Hypothalamus (tissue), 51 donors: ENCODE data around the gene MGP.

ENCODE experiments used
- DNase-seq, 51 donors: peaks; one replicate each; lab custom pipeline; 2025; lab: John Stamatoyannopoulos, UW

The MGP gene

GRCh38 chr12:14868916-14869506 is 16.6 kb downstream of the MGP start:
- DNase-seq, result no peak

GRCh38 chr12:14860490-14860889 is 25.2 kb downstream of the MGP start:
- no peak for DNase-seq

GRCh38 chr12:14858513-14858912 is 27.1 kb downstream of the MGP start:
- no peak for DNase-seq

GRCh38 chr12:14854586-14855183 is 31.0 kb downstream of the MGP start:
- no peak for DNase-seq

- no peak for DNase-seq
Observed at GRCh38 chr12:14853961-14854360, 31.7 kb downstream of the MGP start.

GRCh38 chr12:14852880-14853279 is 32.8 kb downstream of the MGP start:
- DNase-seq, result no peak

- DNase-seq, result no peak
Observed at GRCh38 chr12:14850929-14851663, 34.6 kb downstream of the MGP start.

- DNase-seq, result no peak
Observed at GRCh38 chr12:14849661-14850060, 36.0 kb downstream of the MGP start.

- DNase-seq, result no peak
Observed at GRCh38 chr12:14846876-14847580, 38.6 kb downstream of the MGP start.

DNA sequence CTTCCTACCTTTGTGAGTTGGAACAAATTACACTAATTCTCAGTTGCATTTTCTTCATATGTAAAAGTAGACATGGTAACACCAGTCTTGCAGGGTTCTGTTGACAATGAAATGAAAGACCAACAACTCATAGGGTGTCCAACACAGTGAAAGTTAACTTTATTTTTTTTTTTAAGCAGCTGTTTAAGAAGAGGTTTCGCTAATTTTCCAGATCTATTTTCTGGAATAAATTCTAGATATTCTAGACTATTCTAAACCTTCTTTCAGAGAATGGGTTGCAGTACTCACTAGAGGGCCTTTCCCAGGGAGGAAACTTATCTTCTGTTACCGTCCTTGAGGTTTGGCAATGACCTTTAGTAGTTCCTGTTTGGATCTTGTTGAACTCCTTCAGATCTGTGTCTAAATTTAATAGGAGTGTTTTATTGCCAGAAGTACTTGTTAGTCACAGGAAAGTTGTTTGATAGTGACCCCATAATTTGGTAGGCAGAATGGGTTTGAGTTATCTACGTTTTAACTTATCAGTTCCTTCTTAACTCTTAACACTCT is 39.5 kb downstream of the MGP start:
- no peak for DNase-seq

DNA sequence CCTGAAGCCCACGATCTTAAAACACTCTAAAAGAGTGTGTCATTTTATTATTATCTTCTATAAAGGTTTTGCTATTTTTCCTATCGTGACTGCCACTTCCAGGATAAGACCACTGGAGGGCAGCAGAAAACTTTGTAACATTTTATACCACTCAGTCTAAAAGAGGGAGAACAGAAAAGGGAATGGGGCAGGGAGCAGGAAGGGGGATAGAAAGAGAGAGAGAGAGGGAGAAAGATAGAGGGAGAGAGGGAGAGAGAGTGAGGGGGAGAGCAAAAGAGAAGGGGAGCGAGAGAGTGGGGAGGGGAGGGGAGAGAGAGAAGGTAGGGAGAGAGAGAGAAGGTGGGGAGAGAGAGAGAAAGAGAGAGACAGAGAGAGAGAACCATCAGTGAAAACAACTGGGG is 40.3 kb downstream of the MGP start:
- peak in 15 of 51 donors; percentile 1 to 78 (median 8) for DNase-seq

GRCh38 chr12:14844401-14844800 is 41.3 kb downstream of the MGP start:
- no peak for DNase-seq

GRCh38 chr12:14843425-14843887 is 42.2 kb downstream of the MGP start, which contains the start of gene ART4:
TSS of gene ART4 (minus strand) at chr12:14843526. CDS start at chr12:14843113, 413 bp downstream.
- no peak for DNase-seq

GRCh38 chr12:14842315-14842714 is 43.3 kb downstream of the MGP start:
- no peak for DNase-seq

DNA sequence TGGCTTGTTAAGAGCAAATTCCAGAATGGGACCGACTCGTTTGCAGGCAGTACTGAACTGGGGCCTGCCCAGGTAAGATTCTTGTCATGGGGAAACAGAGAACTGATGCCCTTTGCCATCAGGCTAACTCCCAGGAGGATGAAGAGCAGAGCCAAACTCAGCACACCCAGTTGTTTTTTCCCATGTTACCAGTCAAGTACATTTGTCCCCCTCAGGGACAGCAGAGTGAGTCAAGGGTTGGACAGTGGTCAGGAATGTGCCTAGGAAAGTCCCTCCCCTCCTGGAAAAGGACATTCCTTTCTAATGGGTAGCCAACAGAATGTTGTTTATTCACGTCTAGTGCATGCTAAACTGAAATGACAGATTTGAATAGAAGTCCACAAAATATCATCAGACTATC is 43.9 kb downstream of the MGP start:
- DNase-seq, result no peak

GRCh38 chr12:14840616-14841015 is 45.0 kb downstream of the MGP start:
- no peak for DNase-seq

DNA sequence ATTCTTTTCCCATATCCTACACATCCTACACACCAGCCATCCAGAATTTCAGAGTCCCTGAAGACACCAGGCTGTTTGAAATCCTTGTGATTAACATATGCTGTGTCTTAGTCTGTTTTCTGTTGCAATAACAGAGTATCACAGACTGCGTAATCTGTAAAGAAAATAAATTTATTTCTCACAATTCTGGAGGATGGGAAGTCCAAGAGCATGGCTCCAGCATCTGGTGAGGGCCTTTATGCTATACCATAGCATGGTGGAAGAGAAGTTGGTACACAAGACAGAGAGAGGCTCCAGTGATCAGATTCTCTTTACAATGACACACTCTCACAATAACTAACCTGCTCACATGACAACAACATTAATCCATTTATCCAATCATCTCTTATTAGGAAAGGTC is 46.4 kb downstream of the MGP start:
- no peak for DNase-seq

DNA sequence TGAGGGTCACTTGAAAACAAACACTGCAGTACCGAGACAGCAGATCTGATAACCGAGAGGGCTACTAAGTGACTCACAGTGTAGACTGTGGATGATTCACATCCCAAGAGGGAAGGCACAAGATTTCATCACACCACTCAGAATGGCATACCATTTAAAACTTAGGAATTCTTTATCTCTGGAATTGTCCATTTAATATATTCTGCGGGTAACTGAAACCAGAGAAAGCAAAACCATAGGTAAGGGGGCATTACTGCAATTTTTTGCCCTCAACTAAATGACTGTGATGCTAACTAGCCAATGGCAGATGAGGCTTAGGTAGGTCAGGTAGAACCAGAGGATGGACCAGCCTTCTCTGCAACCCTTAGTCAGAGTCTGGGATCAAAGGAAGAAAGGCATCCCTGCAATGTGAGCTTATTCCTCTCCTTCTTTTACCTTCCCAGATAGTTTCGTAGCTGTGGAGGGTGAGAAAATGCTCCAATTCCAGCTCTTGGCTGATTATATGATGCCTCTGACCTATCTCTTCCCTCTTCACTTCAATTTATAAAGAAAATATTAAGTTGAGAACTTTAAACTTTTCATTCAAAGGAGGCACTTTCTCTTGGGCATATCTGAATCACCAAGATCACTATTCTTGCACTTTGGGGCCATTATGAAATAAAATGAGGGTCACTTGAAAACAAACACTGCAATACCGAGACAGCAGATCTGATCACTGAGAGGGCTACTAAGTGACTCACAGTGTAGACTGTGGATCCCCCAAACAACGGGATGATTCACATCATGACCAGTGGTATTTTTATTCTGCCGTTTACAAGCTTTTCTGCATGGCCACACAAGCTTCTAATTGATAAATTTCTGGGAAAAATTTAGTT is 49.1 kb downstream of the MGP start:
- DNase-seq, result no peak

GRCh38 chr12:14834509-14834908 is 51.1 kb downstream of the MGP start:
- no peak for DNase-seq

DNA sequence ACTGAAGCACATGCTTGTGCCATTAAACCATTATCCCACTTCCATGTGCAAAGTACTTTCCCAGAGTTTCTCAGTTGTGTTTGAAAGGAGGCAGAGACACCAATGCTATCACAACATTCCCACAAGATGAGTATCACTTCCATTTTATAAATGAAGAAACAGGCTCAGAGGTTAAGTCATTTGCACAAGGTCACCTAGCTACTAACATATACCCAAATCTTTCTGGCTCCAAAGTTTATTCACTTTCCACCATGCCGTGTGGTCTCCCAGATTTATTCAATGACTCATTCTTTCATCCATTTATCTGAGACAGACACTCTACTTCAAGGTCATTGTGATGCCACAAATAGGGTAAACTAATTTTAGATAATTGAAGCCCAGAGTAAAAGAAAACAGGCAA is 51.7 kb downstream of the MGP start:
- DNase-seq, result no peak
